Parathyroid adenoma (tissue), 2 donors: Measurements from ENCODE around the gene CD58.
A peak's percentile ranks its signal among the peaks of the same experiment; 100 is the strongest.

ENCODE experiments used
- H2AFZ ChIP-seq: fragments of 300-600 bp; sonication (generic); one replicate; pipeline ENCODE4 v1.7.0; 2017; ENCODE audit warnings: antibody characterized with exemption, mild to moderate bottlenecking
- H3K27ac ChIP-seq: fragments of 300-600 bp; sonication (generic); one replicate; pipeline ENCODE4 v1.7.0; 2017
- H3K27me3 ChIP-seq: fragments of 300-600 bp; sonication (generic); one replicate; pipeline ENCODE4 v1.7.0; 2017; ENCODE audit warnings: low read length; ENCODE audit not compliant: control insufficient read depth, insufficient read depth
- H3K36me3 ChIP-seq: fragments of 300-600 bp; sonication (generic); one replicate; pipeline ENCODE4 v1.7.0; 2017; ENCODE audit warnings: low read length; ENCODE audit not compliant: control insufficient read depth, insufficient read depth
- H3K4me1 ChIP-seq: fragments of 300-600 bp; sonication (generic); one replicate; pipeline ENCODE4 v1.7.0; 2017; ENCODE audit warnings: control low read depth
- H3K4me2 ChIP-seq: fragments of 300-600 bp; sonication (generic); one replicate; pipeline ENCODE4 v1.7.0; 2017; ENCODE audit warnings: low read length
- H3K4me3 ChIP-seq: fragments of 300-600 bp; sonication (generic); one replicate; pipeline ENCODE4 v1.7.0; 2017; ENCODE audit warnings: low read depth, low read length
- H3K79me2 ChIP-seq: fragments of 300-600 bp; sonication (generic); one replicate; pipeline ENCODE4 v1.7.0; 2017; ENCODE audit warnings: control low read depth
- H3K9ac ChIP-seq: fragments of 300-600 bp; sonication (generic); one replicate; pipeline ENCODE4 v1.7.0; 2017; ENCODE audit warnings: mild to moderate bottlenecking
- H3K9me3 ChIP-seq: fragments of 300-600 bp; sonication (generic); one replicate; pipeline ENCODE4 v1.7.0; 2017; ENCODE audit warnings: low read length; ENCODE audit not compliant: control insufficient read depth
- TF ChIP-seq, protein P1 (sequence below): fragments of 300-600 bp; sonication (generic); IDR thresholded peaks from one replicate; pipeline ENCODE4 v1.7.0; 2017; ENCODE audit warnings: antibody characterized with exemption, mild to moderate bottlenecking
- donor health status: primary hyperparathyroidism.

Gene CD58

DNA sequence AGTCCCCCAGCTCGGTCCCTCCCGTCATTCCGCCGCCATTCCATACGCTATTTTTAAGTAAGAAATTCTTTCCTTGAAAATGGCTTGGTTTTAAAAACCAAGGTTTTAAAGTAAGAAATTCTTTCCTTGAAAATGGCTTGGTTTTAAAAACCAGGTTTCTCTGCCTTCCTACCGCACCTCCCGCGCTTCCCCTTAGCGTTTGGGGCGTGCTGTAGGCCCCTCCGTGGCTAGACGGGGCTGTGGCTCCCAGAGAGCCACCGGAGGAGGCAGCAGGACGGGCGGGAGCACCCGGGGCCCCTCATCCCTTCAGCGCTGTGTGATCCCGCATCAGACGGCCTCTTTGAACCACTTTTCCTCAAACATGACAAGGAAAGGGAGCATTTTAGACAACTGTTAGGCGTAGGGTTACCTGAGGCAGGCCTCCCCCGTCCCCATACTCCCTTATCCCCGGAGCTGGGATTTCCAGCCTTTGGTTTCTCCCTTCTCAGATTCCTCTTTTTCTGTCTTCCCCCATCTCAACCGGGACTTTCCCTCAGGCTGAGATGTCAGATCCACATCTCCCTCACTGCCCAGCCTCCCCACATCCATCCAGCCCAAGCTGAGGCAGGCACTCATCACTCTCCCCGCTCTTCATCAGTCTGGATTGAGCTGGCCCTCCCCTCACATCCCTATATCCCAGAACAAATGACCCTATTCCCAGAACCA lies 541 bp upstream of the CD58 start:
- Histone ChIP-seq H3K4me3 (peak overlapping the region; percentile 82), H3K79me2 (no peaks in the 10 kb centered on the region), H3K27ac (peak overlapping the region; percentile 92), H3K9me3 (no peaks in the 10 kb centered on the region), H3K4me2 (peak overlapping the region; percentile 86), H2AFZ (peak overlapping the region; percentile 97), H3K27me3 (no peaks in the 10 kb centered on the region), H3K9ac (no peak overlapping the region), H3K36me3 (no peaks in the 10 kb centered on the region), H3K4me1 (peaks cover 5% of the 10 kb centered on the region)
- TF ChIP-seq, protein P1, sequence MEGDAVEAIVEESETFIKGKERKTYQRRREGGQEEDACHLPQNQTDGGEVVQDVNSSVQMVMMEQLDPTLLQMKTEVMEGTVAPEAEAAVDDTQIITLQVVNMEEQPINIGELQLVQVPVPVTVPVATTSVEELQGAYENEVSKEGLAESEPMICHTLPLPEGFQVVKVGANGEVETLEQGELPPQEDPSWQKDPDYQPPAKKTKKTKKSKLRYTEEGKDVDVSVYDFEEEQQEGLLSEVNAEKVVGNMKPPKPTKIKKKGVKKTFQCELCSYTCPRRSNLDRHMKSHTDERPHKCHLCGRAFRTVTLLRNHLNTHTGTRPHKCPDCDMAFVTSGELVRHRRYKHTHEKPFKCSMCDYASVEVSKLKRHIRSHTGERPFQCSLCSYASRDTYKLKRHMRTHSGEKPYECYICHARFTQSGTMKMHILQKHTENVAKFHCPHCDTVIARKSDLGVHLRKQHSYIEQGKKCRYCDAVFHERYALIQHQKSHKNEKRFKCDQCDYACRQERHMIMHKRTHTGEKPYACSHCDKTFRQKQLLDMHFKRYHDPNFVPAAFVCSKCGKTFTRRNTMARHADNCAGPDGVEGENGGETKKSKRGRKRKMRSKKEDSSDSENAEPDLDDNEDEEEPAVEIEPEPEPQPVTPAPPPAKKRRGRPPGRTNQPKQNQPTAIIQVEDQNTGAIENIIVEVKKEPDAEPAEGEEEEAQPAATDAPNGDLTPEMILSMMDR = no peak

DNA sequence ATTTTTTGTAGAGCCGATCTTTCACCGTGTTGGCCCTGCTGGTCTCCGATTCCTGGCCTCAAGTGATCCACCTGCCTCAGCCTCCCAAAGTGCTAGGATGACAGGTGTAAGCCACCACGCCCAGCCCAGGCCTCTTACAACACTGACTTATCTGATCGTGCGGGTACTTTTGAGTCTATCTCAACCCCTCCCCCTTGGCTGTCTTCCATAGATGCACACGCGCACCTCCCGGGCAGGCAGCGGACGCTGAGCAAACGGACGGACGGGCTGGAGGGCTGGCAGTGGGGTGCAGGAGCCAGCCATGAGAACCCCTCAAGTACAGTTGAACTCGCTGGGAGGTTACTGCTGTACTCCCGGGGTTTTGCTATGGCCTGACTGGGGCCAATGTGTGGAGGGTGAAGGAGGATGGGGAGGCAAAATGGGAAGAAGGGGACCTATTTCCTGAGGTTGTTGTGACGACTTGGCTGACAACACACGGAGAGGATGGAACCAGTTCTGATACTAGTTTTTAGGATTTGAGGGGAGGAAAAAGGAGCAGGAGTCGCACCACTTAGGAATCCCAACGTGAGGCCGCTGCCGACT lies 959 bp downstream of the CD58 start:
- Histone ChIP-seq H3K4me3 (peak overlapping the region; percentile 82), H3K36me3 (no peaks in the 10 kb centered on the region), H3K9ac (no peak overlapping the region), H3K79me2 (no peaks in the 10 kb centered on the region), H2AFZ (peak overlapping the region; percentile 97), H3K4me2 (peak overlapping the region; percentile 86), H3K9me3 (no peaks in the 10 kb centered on the region), H3K27ac (peak overlapping the region; percentile 92), H3K4me1 (peaks cover 3% of the 10 kb centered on the region), H3K27me3 (no peaks in the 10 kb centered on the region)
- TF ChIP-seq, protein P1 = no peak

DNA sequence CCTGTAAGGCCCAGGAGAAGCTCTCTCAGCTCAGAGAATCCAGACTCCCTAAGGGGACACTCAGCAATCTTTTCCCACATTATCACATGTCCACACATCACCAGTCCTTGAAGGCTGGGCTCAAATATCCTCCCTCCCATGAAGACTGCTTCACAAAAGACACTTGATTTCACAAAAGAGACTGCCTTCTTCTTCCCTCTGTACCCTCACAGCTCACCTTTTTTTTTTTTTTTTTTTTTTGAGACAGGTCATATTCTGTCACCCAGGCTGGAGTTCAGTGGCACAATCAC lies 1.5 kb downstream of the CD58 start:
- no peaks in the 10 kb centered on the region for H3K36me3 ChIP-seq
- H3K27ac ChIP-seq = no peak overlapping the region
- H3K4me1 ChIP-seq = peaks cover 3% of the 10 kb centered on the region
- no peaks in the 10 kb centered on the region for H3K27me3 ChIP-seq
- no peaks in the 10 kb centered on the region for H3K9me3 ChIP-seq
- H3K9ac ChIP-seq = no peak overlapping the region
- no peak overlapping the region for H2AFZ ChIP-seq
- no peak overlapping the region for H3K4me2 ChIP-seq
- no peak overlapping the region for H3K4me3 ChIP-seq
- no peaks in the 10 kb centered on the region for H3K79me2 ChIP-seq
- TF ChIP-seq, protein P1 = no peak

DNA sequence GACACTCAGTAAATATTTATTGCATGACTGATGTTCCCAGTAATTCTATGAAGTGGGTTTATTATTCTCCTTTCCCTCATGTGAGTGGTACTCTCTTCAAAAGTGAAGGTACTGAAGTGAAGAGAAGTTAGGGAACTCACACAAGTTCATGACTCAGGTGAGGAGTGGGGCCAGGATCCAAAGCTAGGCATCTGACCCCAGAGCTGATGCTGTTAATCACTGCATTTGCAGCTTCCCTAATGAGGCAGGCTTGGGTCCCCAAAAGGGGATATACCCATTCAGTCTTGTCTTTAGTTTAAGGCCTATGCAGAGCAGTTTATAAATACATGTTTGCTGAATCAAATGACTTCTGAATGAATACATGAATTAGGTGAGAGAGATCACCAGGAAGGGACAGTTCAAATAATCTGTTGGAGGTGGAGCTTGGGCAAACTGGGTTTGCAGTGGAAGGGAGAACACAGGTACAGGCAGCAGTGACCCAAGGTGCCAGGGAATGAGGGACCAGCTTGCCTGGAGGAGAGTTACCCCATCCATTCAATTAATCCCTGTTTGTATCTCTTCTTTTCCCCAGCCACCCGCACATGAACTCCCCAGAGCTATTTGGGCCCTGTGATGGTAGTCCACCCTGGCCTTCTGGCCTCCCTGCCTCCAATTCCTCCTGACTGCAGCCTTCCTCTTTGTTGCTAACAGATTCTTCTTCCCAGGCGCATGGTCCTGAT lies 2.0 kb downstream of the CD58 start:
- Histone ChIP-seq H3K4me3 (no peak overlapping the region), H3K27ac (no peak overlapping the region), H3K79me2 (no peaks in the 10 kb centered on the region), H2AFZ (no peak overlapping the region), H3K36me3 (no peaks in the 10 kb centered on the region), H3K27me3 (no peaks in the 10 kb centered on the region), H3K4me1 (peaks cover 3% of the 10 kb centered on the region), H3K9me3 (no peaks in the 10 kb centered on the region), H3K9ac (no peak overlapping the region), H3K4me2 (no peak overlapping the region)
- TF ChIP-seq, protein P1 = no peak
